GM23338 (cell line): Measurements from ENCODE around the gene PLEK. TPM values are rescaled to one million over a fixed set of nuclear protein-coding genes. Genes with fewer than 3 reads are reported as not detected.

Source experiments
- ATAC-seq: fragments of 200-7000 bp; cut with Tn5 transposase; 3 replicates; pipeline ENCODE4 v1.9.1; 2020
- DNase-seq: peaks from one replicate; pipeline ENCODE4 v3.0.0-alpha.2; 2015; ENCODE audit warnings: low spot score
- H2AFZ ChIP-seq: fragments of 200-600 bp; sonication (generic); 2 replicates; pipeline ENCODE4 v1.8.0; 2016; ENCODE audit warnings: antibody characterized with exemption, mild to moderate bottlenecking, moderate library complexity
- H3F3A ChIP-seq: fragments of 200-600 bp; sonication (generic); replicated peaks from 2 replicates; pipeline ENCODE4 v1.8.0; 2017; ENCODE audit warnings: antibody characterized with exemption, mixed run types, low read depth
- H3K27ac ChIP-seq: fragments of 200-600 bp; sonication (generic); 2 replicates; pipeline ENCODE4 v1.6.1; 2016; ENCODE audit warnings: low read depth
- H3K27me3 ChIP-seq: fragments of 200-600 bp; sonication (generic); 2 replicates; pipeline ENCODE4 v1.8.0; 2016; ENCODE audit warnings: mild to moderate bottlenecking, mixed run types, moderate library complexity; ENCODE audit not compliant: insufficient read depth
- H3K36me3 ChIP-seq: fragments of 200-600 bp; sonication (generic); 2 replicates; pipeline ENCODE4 v1.8.0; 2016; ENCODE audit warnings: mild to moderate bottlenecking; ENCODE audit not compliant: insufficient read depth
- H3K4me1 ChIP-seq: fragments of 200-600 bp; sonication (generic); 2 replicates; pipeline ENCODE4 v1.8.0; 2016; ENCODE audit warnings: mild to moderate bottlenecking, moderate library complexity; ENCODE audit not compliant: insufficient read depth
- H3K4me2 ChIP-seq: fragments of 200-600 bp; sonication (generic); 2 replicates; pipeline ENCODE4 v1.7.1; 2017; ENCODE audit warnings: mixed run types
- H3K4me3 ChIP-seq: fragments of 200-600 bp; sonication (generic); 2 replicates; pipeline ENCODE4 v1.6.1; 2016; ENCODE audit warnings: mixed run types
- H3K79me2 ChIP-seq: fragments of 200-600 bp; sonication (generic); replicated peaks from 2 replicates; pipeline ENCODE4 v1.8.0; 2017; ENCODE audit warnings: mild to moderate bottlenecking; ENCODE audit not compliant: insufficient read depth
- H3K9me2 ChIP-seq: fragments of 200-600 bp; sonication (generic); 2 replicates; pipeline ENCODE4 v1.8.0; 2017; ENCODE audit not compliant: insufficient read depth
- H4K20me1 ChIP-seq: fragments of 200-600 bp; sonication (generic); replicated peaks from 2 replicates; pipeline ENCODE4 v1.8.0; 2017; ENCODE audit warnings: mild to moderate bottlenecking; ENCODE audit not compliant: insufficient read depth
- H3K27ac Mint-ChIP-seq: 2 replicates; pipeline ENCODE4 v1.8.0; 2020; ENCODE audit warnings: inconsistent platforms, mild to moderate bottlenecking, moderate library complexity, mixed read lengths
- H3K27me3 Mint-ChIP-seq: 3 replicates; pipeline ENCODE4 v1.8.0; 2022; ENCODE audit warnings: low read depth, mild to moderate bottlenecking, moderate library complexity, mixed read lengths, inconsistent platforms; ENCODE audit not compliant: insufficient read depth, poor library complexity
- H3K36me3 Mint-ChIP-seq: 3 replicates; pipeline ENCODE4 v1.8.0; 2021; ENCODE audit warnings: low read depth, mild to moderate bottlenecking, inconsistent platforms, moderate library complexity, mixed read lengths
- H3K4me1 Mint-ChIP-seq: 3 replicates; pipeline ENCODE4 v1.8.0; 2020; ENCODE audit warnings: mild to moderate bottlenecking, inconsistent platforms, mixed read lengths
- H3K4me3 Mint-ChIP-seq: 3 replicates; pipeline ENCODE4 v1.8.0; 2021; ENCODE audit warnings: moderate library complexity, mild to moderate bottlenecking, inconsistent platforms, mixed read lengths
- H3K9me3 Mint-ChIP-seq: 3 replicates; pipeline ENCODE4 v1.8.0; 2020; ENCODE audit warnings: moderate library complexity, mild to moderate bottlenecking, inconsistent platforms, mixed read lengths
- CREB1 ChIP-seq: fragments of 250-450 bp; sonication (Bioruptor Pico); IDR thresholded peaks from 2 replicates; pipeline ENCODE4 v1.5.0; 2020; ENCODE audit warnings: low read depth, mild to moderate bottlenecking, moderate library complexity
- ETS1 ChIP-seq: IDR thresholded peaks from 2 replicates; pipeline ENCODE4 v1.6.1; 2016; ENCODE audit warnings: antibody characterized with exemption
- EZH2 ChIP-seq: fragments of 200-600 bp; sonication (generic); IDR thresholded peaks from one replicate; pipeline ENCODE4 v1.8.0; 2017; ENCODE audit warnings: antibody characterized with exemption, mild to moderate bottlenecking, low read depth; ENCODE audit not compliant: unreplicated experiment
- EZH2phosphoT487 ChIP-seq: fragments of 200-600 bp; sonication (generic); IDR thresholded peaks from one replicate; pipeline ENCODE4 v1.8.1; 2018; ENCODE audit warnings: antibody characterized with exemption; ENCODE audit not compliant: unreplicated experiment
- NANOG ChIP-seq: IDR thresholded peaks from 2 replicates; pipeline ENCODE4 v1.6.1; 2016; ENCODE audit warnings: antibody characterized with exemption, borderline replicate concordance
- REST ChIP-seq: IDR thresholded peaks from one replicate; pipeline ENCODE4 v1.6.1; 2018; ENCODE audit warnings: antibody characterized with exemption; ENCODE audit not compliant: unreplicated experiment
- STAT1 ChIP-seq: IDR thresholded peaks from one replicate; pipeline ENCODE4 v1.6.1; 2016; ENCODE audit warnings: antibody characterized with exemption; ENCODE audit not compliant: unreplicated experiment
- ZNF114 ChIP-seq: fragments of 250-450 bp; sonication (Bioruptor Pico); IDR thresholded peaks from 2 replicates; pipeline ENCODE4 v1.5.0; 2020; ENCODE audit warnings: mild to moderate bottlenecking, moderate library complexity
- ZNF331 ChIP-seq: fragments of 250-450 bp; sonication (Bioruptor Pico); IDR thresholded peaks from 2 replicates; pipeline ENCODE4 v1.5.0; 2020; ENCODE audit warnings: low read depth, mild to moderate bottlenecking, moderate library complexity
- ZNF462 ChIP-seq: fragments of 250-450 bp; sonication (Bioruptor Pico); IDR thresholded peaks from 2 replicates; pipeline ENCODE4 v1.5.0; 2020; ENCODE audit warnings: mild to moderate bottlenecking, moderate library complexity
- polyA plus RNA-seq: library from polyadenylated mRNA; unstranded; fragments of >200 nt; fragmentation: Nextera tagmentation; extraction: Ambion mirVana; gene quantifications from 2 replicates; pipeline ENCODE4 v1.2.1, GENCODE V29; 2016
- total RNA-seq: library from RNA; depleted of rRNA; stranded (reverse); fragments of >200 nt; shearing (Covaris generic); gene quantifications from 2 replicates; pipeline ENCODE4 v1.2.3, GENCODE V29; 2014
- TF ChIP-seq, protein P1 (sequence below), 2 experiments: fragments of 200-600 bp in 1 of 2; sonication (generic) in 1 of 2; conservative IDR thresholded peaks; 2 replicates each; pipeline versions ENCODE4 v1.5.1 to v1.6.1; 2016 to 2017; ENCODE audit warnings: antibody characterized with exemption in 2 of 2, low read depth in 2 of 2, mild to moderate bottlenecking in 2 of 2, moderate library complexity in 1 of 2

PLEK gene
- total and polyA plus RNA-seq, 2 experiments from 2014 or later: 0.06 TPM; not detected in 1

GRCh38 chr2:68403199-68403644 lies 38.1 kb downstream of the PLEK start:
- no peaks in the 10 kb centered on the region for H3K36me3 Mint-ChIP-seq
- no peaks in the 10 kb centered on the region for H3K4me1 Mint-ChIP-seq
- no peak overlapping the region for H3K27ac ChIP-seq
- peaks cover 11% of the 10 kb centered on the region; the same call in 2 of the 3 replicates for H3K9me3 Mint-ChIP-seq
- DNase-seq (no peak), ATAC-seq (no peak)
- H2AFZ ChIP-seq: no peak overlapping the region
- H3F3A ChIP-seq: no peaks in the 10 kb centered on the region
- no peaks in the 10 kb centered on the region for H3K36me3 ChIP-seq
- H3K9me2 ChIP-seq: no peaks in the 10 kb centered on the region
- H3K4me1 ChIP-seq: no peaks in the 10 kb centered on the region
- no peak overlapping the region for H3K4me2 ChIP-seq
- no peak overlapping the region for H3K4me3 Mint-ChIP-seq
- H3K27ac Mint-ChIP-seq: no peak overlapping the region
- no peaks in the 10 kb centered on the region for H4K20me1 ChIP-seq
- TF ChIP-seq STAT1: no peak
- TF ChIP-seq ZNF462 (CRISPR knock-in tag): no peak
- TF ChIP-seq, protein P1, sequence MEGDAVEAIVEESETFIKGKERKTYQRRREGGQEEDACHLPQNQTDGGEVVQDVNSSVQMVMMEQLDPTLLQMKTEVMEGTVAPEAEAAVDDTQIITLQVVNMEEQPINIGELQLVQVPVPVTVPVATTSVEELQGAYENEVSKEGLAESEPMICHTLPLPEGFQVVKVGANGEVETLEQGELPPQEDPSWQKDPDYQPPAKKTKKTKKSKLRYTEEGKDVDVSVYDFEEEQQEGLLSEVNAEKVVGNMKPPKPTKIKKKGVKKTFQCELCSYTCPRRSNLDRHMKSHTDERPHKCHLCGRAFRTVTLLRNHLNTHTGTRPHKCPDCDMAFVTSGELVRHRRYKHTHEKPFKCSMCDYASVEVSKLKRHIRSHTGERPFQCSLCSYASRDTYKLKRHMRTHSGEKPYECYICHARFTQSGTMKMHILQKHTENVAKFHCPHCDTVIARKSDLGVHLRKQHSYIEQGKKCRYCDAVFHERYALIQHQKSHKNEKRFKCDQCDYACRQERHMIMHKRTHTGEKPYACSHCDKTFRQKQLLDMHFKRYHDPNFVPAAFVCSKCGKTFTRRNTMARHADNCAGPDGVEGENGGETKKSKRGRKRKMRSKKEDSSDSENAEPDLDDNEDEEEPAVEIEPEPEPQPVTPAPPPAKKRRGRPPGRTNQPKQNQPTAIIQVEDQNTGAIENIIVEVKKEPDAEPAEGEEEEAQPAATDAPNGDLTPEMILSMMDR (conservative IDR thresholded peaks at IDR 0.05; ENCODE audit: low read depth in 2 of 2): no peak
- no peak for TF ChIP-seq REST
- TF ChIP-seq CREB1: no peak
- no peak for TF ChIP-seq ETS1
- no peak for TF ChIP-seq NANOG
- TF ChIP-seq ZNF331 (CRISPR knock-in tag): no peak
- no peak for TF ChIP-seq ZNF114 (CRISPR knock-in tag)
- TF ChIP-seq EZH2phosphoT487: no peak
- no peak for TF ChIP-seq EZH2
- peaks cover 3% of the 10 kb centered on the region for H3K27me3 Mint-ChIP-seq
- H3K27me3 ChIP-seq: peaks cover 5% of the 10 kb centered on the region; the same call in 1 of the 2 replicates
- H3K79me2 ChIP-seq: no peaks in the 10 kb centered on the region
- H3K4me3 ChIP-seq: no peak overlapping the region
